ENCODE results near the gene EML3. TPM values are rescaled to one million over a fixed set of nuclear protein-coding genes. Genes with fewer than 3 reads are reported as not detected.

Gene EML3
- total and polyA plus RNA-seq, 2 of the 13 experiments (the other 11 are each of a cell fraction or from before 2014, with no cell fraction given): 10.6 to 12.3 TPM

DNA sequence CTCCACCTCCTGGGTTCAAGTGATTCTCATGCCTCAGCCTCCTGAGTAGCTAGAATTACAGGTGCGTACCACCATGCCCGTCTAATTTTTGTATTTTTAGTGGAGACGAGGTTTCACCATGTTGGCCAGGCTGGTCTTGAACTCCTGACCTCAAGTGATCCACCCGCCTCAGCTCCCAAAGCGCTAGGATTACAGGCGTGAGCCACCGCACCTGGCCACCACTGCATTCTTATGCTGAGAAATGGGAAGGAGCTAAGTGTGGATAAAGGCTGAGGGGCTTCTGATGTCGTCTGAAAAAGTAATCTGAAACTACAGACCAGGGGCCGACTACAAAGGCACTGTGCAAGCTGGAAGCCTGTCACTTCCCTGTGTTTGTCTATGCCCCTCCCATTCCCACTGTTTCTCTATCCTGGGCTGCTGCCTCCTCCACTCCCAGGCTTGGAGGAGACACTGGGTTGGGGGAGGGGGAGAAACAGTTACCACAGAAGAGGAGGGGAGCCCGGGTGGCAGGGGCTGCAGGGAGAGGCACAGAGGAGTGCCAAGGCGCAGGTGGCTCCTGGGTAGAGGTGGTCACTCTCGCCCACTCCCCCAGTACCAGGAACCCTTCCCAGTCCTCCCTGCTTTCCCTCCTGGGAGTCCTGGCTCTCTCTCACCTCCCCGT lies 8.0 kb downstream of the EML3 start:
- DNase-seq (ENCODE audit: low spot score): peak; percentile 62
- TF ChIP-seq, protein P1, sequence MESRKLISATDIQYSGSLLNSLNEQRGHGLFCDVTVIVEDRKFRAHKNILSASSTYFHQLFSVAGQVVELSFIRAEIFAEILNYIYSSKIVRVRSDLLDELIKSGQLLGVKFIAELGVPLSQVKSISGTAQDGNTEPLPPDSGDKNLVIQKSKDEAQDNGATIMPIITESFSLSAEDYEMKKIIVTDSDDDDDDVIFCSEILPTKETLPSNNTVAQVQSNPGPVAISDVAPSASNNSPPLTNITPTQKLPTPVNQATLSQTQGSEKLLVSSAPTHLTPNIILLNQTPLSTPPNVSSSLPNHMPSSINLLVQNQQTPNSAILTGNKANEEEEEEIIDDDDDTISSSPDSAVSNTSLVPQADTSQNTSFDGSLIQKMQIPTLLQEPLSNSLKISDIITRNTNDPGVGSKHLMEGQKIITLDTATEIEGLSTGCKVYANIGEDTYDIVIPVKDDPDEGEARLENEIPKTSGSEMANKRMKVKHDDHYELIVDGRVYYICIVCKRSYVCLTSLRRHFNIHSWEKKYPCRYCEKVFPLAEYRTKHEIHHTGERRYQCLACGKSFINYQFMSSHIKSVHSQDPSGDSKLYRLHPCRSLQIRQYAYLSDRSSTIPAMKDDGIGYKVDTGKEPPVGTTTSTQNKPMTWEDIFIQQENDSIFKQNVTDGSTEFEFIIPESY (CRISPR knock-in tag; IDR thresholded peaks at IDR 0.05): peak; percentile 81
- TF ChIP-seq, protein P2, sequence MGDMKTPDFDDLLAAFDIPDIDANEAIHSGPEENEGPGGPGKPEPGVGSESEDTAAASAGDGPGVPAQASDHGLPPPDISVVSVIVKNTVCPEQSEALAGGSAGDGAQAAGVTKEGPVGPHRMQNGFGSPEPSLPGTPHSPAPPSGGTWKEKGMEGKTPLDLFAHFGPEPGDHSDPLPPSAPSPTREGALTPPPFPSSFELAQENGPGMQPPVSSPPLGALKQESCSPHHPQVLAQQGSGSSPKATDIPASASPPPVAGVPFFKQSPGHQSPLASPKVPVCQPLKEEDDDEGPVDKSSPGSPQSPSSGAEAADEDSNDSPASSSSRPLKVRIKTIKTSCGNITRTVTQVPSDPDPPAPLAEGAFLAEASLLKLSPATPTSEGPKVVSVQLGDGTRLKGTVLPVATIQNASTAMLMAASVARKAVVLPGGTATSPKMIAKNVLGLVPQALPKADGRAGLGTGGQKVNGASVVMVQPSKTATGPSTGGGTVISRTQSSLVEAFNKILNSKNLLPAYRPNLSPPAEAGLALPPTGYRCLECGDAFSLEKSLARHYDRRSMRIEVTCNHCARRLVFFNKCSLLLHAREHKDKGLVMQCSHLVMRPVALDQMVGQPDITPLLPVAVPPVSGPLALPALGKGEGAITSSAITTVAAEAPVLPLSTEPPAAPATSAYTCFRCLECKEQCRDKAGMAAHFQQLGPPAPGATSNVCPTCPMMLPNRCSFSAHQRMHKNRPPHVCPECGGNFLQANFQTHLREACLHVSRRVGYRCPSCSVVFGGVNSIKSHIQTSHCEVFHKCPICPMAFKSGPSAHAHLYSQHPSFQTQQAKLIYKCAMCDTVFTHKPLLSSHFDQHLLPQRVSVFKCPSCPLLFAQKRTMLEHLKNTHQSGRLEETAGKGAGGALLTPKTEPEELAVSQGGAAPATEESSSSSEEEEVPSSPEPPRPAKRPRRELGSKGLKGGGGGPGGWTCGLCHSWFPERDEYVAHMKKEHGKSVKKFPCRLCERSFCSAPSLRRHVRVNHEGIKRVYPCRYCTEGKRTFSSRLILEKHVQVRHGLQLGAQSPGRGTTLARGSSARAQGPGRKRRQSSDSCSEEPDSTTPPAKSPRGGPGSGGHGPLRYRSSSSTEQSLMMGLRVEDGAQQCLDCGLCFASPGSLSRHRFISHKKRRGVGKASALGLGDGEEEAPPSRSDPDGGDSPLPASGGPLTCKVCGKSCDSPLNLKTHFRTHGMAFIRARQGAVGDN (CRISPR knock-in tag; IDR thresholded peaks at IDR 0.05): peak; percentile 9; the same call in 1 of the 2 replicates
- TF ChIP-seq RAD21 (CRISPR knock-in tag; IDR thresholded peaks at IDR 0.05) (no peak), SAP130 (CRISPR knock-in tag; IDR thresholded peaks at IDR 0.05; ENCODE audit: low read depth) (0 out of 2 replicates have a peak, but pooled peaks have one; percentile 16)
- TF ChIP-seq, protein P3, sequence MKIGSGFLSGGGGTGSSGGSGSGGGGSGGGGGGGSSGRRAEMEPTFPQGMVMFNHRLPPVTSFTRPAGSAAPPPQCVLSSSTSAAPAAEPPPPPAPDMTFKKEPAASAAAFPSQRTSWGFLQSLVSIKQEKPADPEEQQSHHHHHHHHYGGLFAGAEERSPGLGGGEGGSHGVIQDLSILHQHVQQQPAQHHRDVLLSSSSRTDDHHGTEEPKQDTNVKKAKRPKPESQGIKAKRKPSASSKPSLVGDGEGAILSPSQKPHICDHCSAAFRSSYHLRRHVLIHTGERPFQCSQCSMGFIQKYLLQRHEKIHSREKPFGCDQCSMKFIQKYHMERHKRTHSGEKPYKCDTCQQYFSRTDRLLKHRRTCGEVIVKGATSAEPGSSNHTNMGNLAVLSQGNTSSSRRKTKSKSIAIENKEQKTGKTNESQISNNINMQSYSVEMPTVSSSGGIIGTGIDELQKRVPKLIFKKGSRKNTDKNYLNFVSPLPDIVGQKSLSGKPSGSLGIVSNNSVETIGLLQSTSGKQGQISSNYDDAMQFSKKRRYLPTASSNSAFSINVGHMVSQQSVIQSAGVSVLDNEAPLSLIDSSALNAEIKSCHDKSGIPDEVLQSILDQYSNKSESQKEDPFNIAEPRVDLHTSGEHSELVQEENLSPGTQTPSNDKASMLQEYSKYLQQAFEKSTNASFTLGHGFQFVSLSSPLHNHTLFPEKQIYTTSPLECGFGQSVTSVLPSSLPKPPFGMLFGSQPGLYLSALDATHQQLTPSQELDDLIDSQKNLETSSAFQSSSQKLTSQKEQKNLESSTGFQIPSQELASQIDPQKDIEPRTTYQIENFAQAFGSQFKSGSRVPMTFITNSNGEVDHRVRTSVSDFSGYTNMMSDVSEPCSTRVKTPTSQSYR (CRISPR knock-in tag; IDR thresholded peaks at IDR 0.05; ENCODE audit: borderline replicate concordance): peak; percentile 65; the same call in 1 of the 2 replicates
- intact Hi-C loops (cut with micrococcal nuclease; ENCODE audit: unreplicated experiment) (no loop called here), in situ Hi-C loops (cut with HindIII; ENCODE audit: extremely low pct_ligation_motif_present, low pct_unique_long_range_greater_than_20kb) (no loop called here)
- H3K4me1 ChIP-seq (ENCODE audit: insufficient read depth, low read length): peaks cover 41% of the 10 kb centered on the region
- H2AFZ ChIP-seq (ENCODE audit: low read length): no peak overlapping the region
- H4K20me1 ChIP-seq (ENCODE audit: insufficient read depth, low read length): no peaks in the 10 kb centered on the region
- 78% methylated on average over 11 of the region's 13 CpGs for WGBS (ENCODE audit: low lambda C conversion rate)
- H3K36me3 ChIP-seq (replicated peaks in 1 of 2; ENCODE audit: control insufficient read depth in 1 of 2, insufficient read depth in 2 of 2, low read length in 2 of 2): no peaks in the 10 kb centered on the region; a peak in 2 of 5 replicates
- ChIA-PET POLR2A (interaction anchor here (1.0 to 2.0 kb wide), 4 partner anchors 13 to 237 kb away, joined by 3 to 8 read pairs (median 6); partner anchors contain the start of genes B3GAT3, C11orf98, CSKMT and TUT1), CTCF (ENCODE audit: low intra/inter-chr PET ratio, low total read pairs) (no interaction called here)
- ATAC-seq: no peak
- H3K4me2 ChIP-seq (ENCODE audit: low read depth, low read length): no peak overlapping the region
- peaks cover 20% of the 10 kb centered on the region for H3K79me2 ChIP-seq (ENCODE audit: insufficient read depth, low read length)
- H3K9ac ChIP-seq (ENCODE audit: insufficient read depth, low read depth, low read length): no peak overlapping the region
- no peaks in the 10 kb centered on the region; a peak in 1 of 5 replicates for H3K27me3 ChIP-seq (ENCODE audit: control insufficient read depth in 1 of 2, insufficient read depth in 2 of 2, low read length in 2 of 2)
- BruUV-seq (replicated peaks): no TSS peak
- no peaks in the 10 kb centered on the region for H3K9me3 ChIP-seq (ENCODE audit: low read length)
- no peak overlapping the region for H3K27ac ChIP-seq (ENCODE audit: extremely low read length, insufficient read depth, low read length)
- peak; percentile 32 for FAIRE-seq
- no peak overlapping the region for H3K4me3 ChIP-seq (replicated peaks in 1 of 3; ENCODE audit: insufficient read depth in 1 of 3, low read depth in 2 of 3, low read length in 3 of 3)

All from HepG2 (cell line).